Measurements from ENCODE around the gene EVA1B. TPM values are rescaled to one million over a fixed set of nuclear protein-coding genes. Genes with fewer than 3 reads are reported as not detected.

Gene EVA1B
- total and polyA plus RNA-seq, 2 of the 4 experiments (the other 2 are of a cell fraction), result 49.8 to 64.6 TPM

- no peak overlapping the region for H4K5ac ChIP-seq (ENCODE audit: low read depth, low read length)
- H3K9me3 ChIP-seq (ENCODE audit: control insufficient read depth, insufficient read depth, low read length), result no peaks in the 10 kb centered on the region
- no peak overlapping the region for H3K4me3 ChIP-seq (ENCODE audit: insufficient read depth, low read depth, low read length)
- no peak overlapping the region for H3K14ac ChIP-seq (replicated peaks; ENCODE audit: low read depth, low read length)
- intact Hi-C loops (cut with micrococcal nuclease), result no loop called here
- H3K56ac ChIP-seq (ENCODE audit: extremely low read depth, insufficient read depth, low read length), result no peak overlapping the region
- no peak overlapping the region for H2AFZ ChIP-seq (replicated peaks; ENCODE audit: low read length, poor library complexity)
- no peak overlapping the region for H3K4ac ChIP-seq (ENCODE audit: low read depth, low read length)
- TF ChIP-seq USF2 (IDR thresholded peaks at IDR 0.05; ENCODE audit: low read depth, low read length) (no peak), SMC3 (IDR thresholded peaks at IDR 0.05; ENCODE audit: low read depth, low read length) (no peak), MAFK (IDR thresholded peaks at IDR 0.05; ENCODE audit: low read depth, low read length) (no peak), BHLHE40 (IDR thresholded peaks at IDR 0.05; ENCODE audit: low read depth, low read length) (no peak), FOS (IDR thresholded peaks at IDR 0.05; ENCODE audit: low read depth, low read length) (no peak), MXI1 (IDR thresholded peaks at IDR 0.05; ENCODE audit: borderline replicate concordance, low read depth, low read length) (no peak), MAZ (IDR thresholded peaks at IDR 0.05; ENCODE audit: borderline replicate concordance, low read depth, low read length) (no peak), POLR2A (IDR thresholded peaks at IDR 0.05; ENCODE audit: low read depth, low read length) (no peak), RFX5 (IDR thresholded peaks at IDR 0.05; ENCODE audit: low read depth, low read length) (no peak), CHD1 (IDR thresholded peaks at IDR 0.05; ENCODE audit: low read depth, low read length) (no peak)
- no peak overlapping the region for H2BK20ac ChIP-seq (ENCODE audit: low read depth, low read length)
- dilution Hi-C loops (cut with HindIII; ENCODE audit: low sequenced_read_pairs, unreplicated experiment), result no loop called here
- H2AK5ac ChIP-seq (ENCODE audit: low read depth, low read length), result no peak overlapping the region
- H2AK9ac ChIP-seq (replicated peaks; ENCODE audit: low read depth, low read length, poor library complexity), result no peak overlapping the region
- no peak overlapping the region for H3K23ac ChIP-seq (ENCODE audit: low read depth, low read length)
- no peak overlapping the region for H4K91ac ChIP-seq (ENCODE audit: insufficient read depth, low read depth, low read length)
- ATAC-seq (ENCODE audit: low read depth) (no peak), DNase-seq (no peak)
- H3K9me1 ChIP-seq (ENCODE audit: insufficient read depth, low read length), result no peaks in the 10 kb centered on the region; the same call in 1 of the 2 replicates
- H3K9ac ChIP-seq (ENCODE audit: low read depth, low read length), result no peak overlapping the region
- no peak overlapping the region for H3K4me2 ChIP-seq (ENCODE audit: low read depth, low read length)
- 0 out of 2 replicates have a peak, but pooled peaks cover 1% of the 10 kb centered on the region for H3K4me1 ChIP-seq (ENCODE audit: control insufficient read depth, insufficient read depth, low read length)
- peaks cover 54% of the 10 kb centered on the region for H4K20me1 ChIP-seq (ENCODE audit: insufficient read depth, low read length)
- no peak overlapping the region for H4K8ac ChIP-seq (ENCODE audit: low read depth in 2 of 2, low read length in 2 of 2)
- in situ Hi-C loops (cut with MboI; ENCODE audit: low sequenced_read_pairs), result no loop called here
- ChIA-PET CTCF (no interaction called here), POLR2A (ENCODE audit: unreplicated experiment) (interaction anchor here (0.6 kb wide), 1 partner anchor 53 kb away, joined by 7 read pairs; the partner anchor contains the start of gene THRAP3)
- no peak overlapping the region for H2BK5ac ChIP-seq (ENCODE audit: low read depth, low read length, poor library complexity, severe bottlenecking)
- peaks cover 19 to 52% of the 10 kb centered on the region in 2 experiments for H3K79me1 ChIP-seq (ENCODE audit: low read depth in 1 of 2, low read length in 2 of 2)
- no peak overlapping the region for H3K27ac ChIP-seq (ENCODE audit: insufficient read depth, low read length)
- no peak overlapping the region for H3K18ac ChIP-seq (ENCODE audit: low read depth, low read length)
- H3K27me3 ChIP-seq (ENCODE audit: control insufficient read depth, insufficient read depth, low read length), result no peaks in the 10 kb centered on the region
- no CpG with 5 or more reads among the region's 6 CpGs for WGBS, 2 experiments (ENCODE audit: extremely low coverage in 2 of 2, insufficient read length in 1 of 2)
- H2BK15ac ChIP-seq (ENCODE audit: low read depth, low read length), result no peak overlapping the region
- H3K36me3 ChIP-seq (ENCODE audit: control insufficient read depth, insufficient read depth, low read length), result peaks cover 10% of the 10 kb centered on the region
- H2BK120ac ChIP-seq (ENCODE audit: low read depth, low read length), result no peak overlapping the region
- no TSS peak for BruUV-seq (replicated peaks)
Measured at GRCh38 chr1:36276688-36277087, 46.8 kb downstream of the EVA1B start.

Data from IMR-90 (cell line).